HEK293 (cell line): Measurements from ENCODE around the gene DOCK4.

Experiments
- CTCF ChIA-PET: fragments of 350-600 bp; formaldehyde crosslinking; extraction: SDS; loops from one replicate; lab custom pipeline; 2021; ENCODE audit warnings: antibody characterized with exemption; lab: Yijun Ruan, JAX
- POLR2A ChIA-PET: fragments of 300-600 bp; formaldehyde crosslinking; extraction: SDS; loops from one replicate; lab custom pipeline; 2020; ENCODE audit warnings: antibody characterized with exemption, inconsistent platforms; lab: Yijun Ruan, JAX
- H3K27ac ChIP-seq: fragments of 200-500 bp; sonication (Bioruptor generic); 2 replicates; pipeline ENCODE4 v1.5.1; 2014; ENCODE audit warnings: low read depth, low read length, control low read depth, inconsistent platforms; ENCODE audit errors: extremely low read depth
- H3K36me3 ChIP-seq, 2 experiments: fragments of 200-500 bp in 1 of 2; sonication (Bioruptor generic) in 1 of 2; 1 replicate in 1 of 2; 2 replicates in 1 of 2; pipeline ENCODE4 v1.5.1; 2014 to 2017; ENCODE audit warnings: inconsistent platforms in 2 of 2, low read length in 2 of 2; ENCODE audit not compliant: control insufficient read depth in 2 of 2, insufficient read depth in 1 of 2
- H3K4me1 ChIP-seq: fragments of 200-500 bp; sonication (Bioruptor generic); 2 replicates; pipeline ENCODE4 v1.5.1; 2014; ENCODE audit warnings: mild to moderate bottlenecking, low read length, inconsistent platforms; ENCODE audit not compliant: control insufficient read depth, insufficient read depth
- H3K4me3 ChIP-seq: 2 replicates; pipeline ENCODE4 v1.5.1; 2011; ENCODE audit warnings: low read depth, mild to moderate bottlenecking, control low read depth, low read length, moderate library complexity
- H3K9me3 ChIP-seq: fragments of 200-500 bp; sonication (Bioruptor generic); 2 replicates; pipeline ENCODE4 v1.5.1; 2014; ENCODE audit warnings: low read depth, low read length, inconsistent platforms; ENCODE audit not compliant: control insufficient read depth, insufficient read depth
- ELK4 ChIP-seq: IDR thresholded peaks from 2 replicates; pipeline ENCODE4 v1.6.1; 2011; ENCODE audit warnings: mild to moderate bottlenecking, low read depth, low read length, borderline replicate concordance
- GFI1B ChIP-seq: fragments of 450-650 bp; formaldehyde crosslinking; IDR thresholded peaks from 2 replicates; pipeline ENCODE4 v1.5.1; 2016; ENCODE audit warnings: missing biosample characterization, missing genetic modification characterization
- KLF1 ChIP-seq: fragments of 450-650 bp; formaldehyde crosslinking; IDR thresholded peaks from 2 replicates; pipeline ENCODE4 v1.5.1; 2016; ENCODE audit warnings: missing biosample characterization, missing genetic modification characterization
- KLF17 ChIP-seq: fragments of 450-650 bp; formaldehyde crosslinking; IDR thresholded peaks from 2 replicates; pipeline ENCODE4 v1.5.1; 2016; ENCODE audit warnings: missing biosample characterization, missing genetic modification characterization
- MEIS1 ChIP-seq: sonication (generic); formaldehyde crosslinking; IDR thresholded peaks from 2 replicates; pipeline ENCODE4 v1.8.1; 2022; ENCODE audit warnings: missing genetic modification reagents, mild to moderate bottlenecking, borderline replicate concordance
- OSR2 ChIP-seq: fragments of 450-650 bp; formaldehyde crosslinking; IDR thresholded peaks from 2 replicates; pipeline ENCODE4 v1.5.1; 2016; ENCODE audit warnings: missing biosample characterization, missing genetic modification characterization
- OVOL3 ChIP-seq: fragments of 450-650 bp; formaldehyde crosslinking; IDR thresholded peaks from 2 replicates; pipeline ENCODE4 v1.5.1; 2016; ENCODE audit warnings: missing biosample characterization, missing genetic modification characterization
- PRDM6 ChIP-seq: fragments of 450-650 bp; formaldehyde crosslinking; IDR thresholded peaks from 2 replicates; pipeline ENCODE4 v1.5.1; 2017; ENCODE audit warnings: missing biosample characterization, missing genetic modification characterization
- SCRT2 ChIP-seq: fragments of 450-650 bp; formaldehyde crosslinking; IDR thresholded peaks from 2 replicates; pipeline ENCODE4 v1.5.1; 2016; ENCODE audit warnings: missing biosample characterization, missing genetic modification characterization
- SETDB1 ChIP-seq: IDR thresholded peaks from one replicate; pipeline ENCODE4 v1.6.1; 2017; ENCODE audit warnings: mild to moderate bottlenecking, low read length, moderate library complexity, mixed read lengths; ENCODE audit not compliant: insufficient read length
- ZFP37 ChIP-seq: fragments of 450-650 bp; formaldehyde crosslinking; IDR thresholded peaks from 2 replicates; pipeline ENCODE4 v1.5.1; 2016; ENCODE audit warnings: missing biosample characterization, missing genetic modification characterization
- ZNF302 ChIP-seq: fragments of 450-650 bp; formaldehyde crosslinking; IDR thresholded peaks from 2 replicates; pipeline ENCODE4 v1.5.1; 2016; ENCODE audit warnings: missing biosample characterization, missing genetic modification characterization, low read depth
- ZNF37A ChIP-seq: fragments of 450-650 bp; IDR thresholded peaks from 2 replicates; pipeline ENCODE4 v1.5.1; 2018; ENCODE audit warnings: missing biosample characterization, missing genetic modification characterization
- ZNF514 ChIP-seq: fragments of 450-650 bp; formaldehyde crosslinking; IDR thresholded peaks from 2 replicates; pipeline ENCODE4 v1.5.1; 2016; ENCODE audit warnings: missing biosample characterization, missing genetic modification characterization
- ZNF658 ChIP-seq: fragments of 450-650 bp; formaldehyde crosslinking; IDR thresholded peaks from 2 replicates; pipeline ENCODE4; 2016; ENCODE audit warnings: missing biosample characterization, missing genetic modification characterization
- ZNF664 ChIP-seq: fragments of 450-650 bp; formaldehyde crosslinking; IDR thresholded peaks from 2 replicates; pipeline ENCODE4 v1.5.1; 2016; ENCODE audit warnings: missing biosample characterization, missing genetic modification characterization
- ZNF791 ChIP-seq: fragments of 450-650 bp; formaldehyde crosslinking; IDR thresholded peaks from 2 replicates; pipeline ENCODE4 v1.5.1; 2016; ENCODE audit warnings: missing biosample characterization, missing genetic modification characterization

DOCK4 gene

GRCh38 chr7:112084520-112084971 is 121.7 kb downstream of the DOCK4 start:
- ChIA-PET POLR2A (no interaction called here), CTCF (interaction anchor here (0.6 to 0.7 kb wide), 3 partner anchors 278 to 999 kb away, joined by 3 to 4 read pairs (median 4); no protein-coding TSS in a partner anchor)
- Histone ChIP-seq H3K27ac (no peak overlapping the region), H3K4me3 (no peak overlapping the region)
- no peak for TF ChIP-seq ZNF791 (tag by site-specific recombination)
- no peak for TF ChIP-seq MEIS1 (CRISPR knock-in tag)
- TF ChIP-seq ZNF37A (tag by site-specific recombination) = no peak
- 0 out of 2 replicates have a peak, but pooled peaks have one; percentile 27 for TF ChIP-seq GFI1B (tag by site-specific recombination)
- TF ChIP-seq, all 188 proteins: peak for 1
- Histone ChIP-seq H3K9me3 (no peaks in the 10 kb centered on the region), H3K36me3 (no peaks in the 10 kb centered on the region), H3K4me1 (peaks cover 20% of the 10 kb centered on the region)

GRCh38 chr7:112083776-112084355 is 122.3 kb downstream of the DOCK4 start:
- Histone ChIP-seq H3K4me1 (peaks cover 20% of the 10 kb centered on the region), H3K27ac (no peak overlapping the region), H3K36me3 (no peaks in the 10 kb centered on the region), H3K9me3 (no peaks in the 10 kb centered on the region), H3K4me3 (no peak overlapping the region)
- TF ChIP-seq SCRT2 (tag by site-specific recombination) = peak; percentile 22; the same call in 1 of the 2 replicates
- TF ChIP-seq ZNF514 (tag by site-specific recombination) = no peak
- 0 out of 2 replicates have a peak, but pooled peaks have one; percentile 5 for TF ChIP-seq ZNF664 (tag by site-specific recombination)
- TF ChIP-seq SETDB1 = no peak
- CTCF ChIA-PET = interaction anchor here (0.6 kb wide), 2 partner anchors 277 to 301 kb away, joined by 3 to 4 read pairs; no protein-coding TSS in a partner anchor
- POLR2A ChIA-PET = no interaction called here

GRCh38 chr7:112082306-112082705 is 123.9 kb downstream of the DOCK4 start:
- Histone ChIP-seq H3K36me3 (no peaks in the 10 kb centered on the region), H3K9me3 (no peaks in the 10 kb centered on the region), H3K27ac (no peak overlapping the region), H3K4me3 (no peak overlapping the region), H3K4me1 (peaks cover 16% of the 10 kb centered on the region)
- TF ChIP-seq PRDM6 (tag by site-specific recombination) = no peak
- no peak for TF ChIP-seq ZNF658 (tag by site-specific recombination)
- TF ChIP-seq ZFP37 (tag by site-specific recombination) = no peak
- TF ChIP-seq OSR2 = no peak
- no peak for TF ChIP-seq ZNF302 (tag by site-specific recombination)
- no peak for TF ChIP-seq OVOL3 (tag by site-specific recombination)
- TF ChIP-seq ELK4 = no peak
- TF ChIP-seq KLF1 (tag by site-specific recombination) = no peak
- TF ChIP-seq KLF17 (tag by site-specific recombination) = no peak
- no peak for TF ChIP-seq ZNF514 (tag by site-specific recombination)
- ChIA-PET POLR2A (no interaction called here), CTCF (no interaction called here)
